ENCODE results near the gene STK4. TPM values are rescaled to one million over a fixed set of nuclear protein-coding genes. Genes with fewer than 3 reads are reported as not detected.
"Not testable (repeated sequence)": the region's sequence is repeated elsewhere in the genome, so short reads cannot be mapped to it uniquely, and the experiment has no call there.

Gene STK4
- polyA plus RNA-seq, 1 donor from 2014 or later = 14.0 TPM

- H3K4me3 ChIP-seq (ENCODE audit: low read length) = no peak overlapping the region
- H3K79me2 ChIP-seq (replicated peaks; ENCODE audit: insufficient read depth, low read length) = no peaks in the 10 kb centered on the region
- no peaks in the 10 kb centered on the region for H4K20me1 ChIP-seq (ENCODE audit: insufficient read depth)
- no peaks in the 10 kb centered on the region for H3K27me3 ChIP-seq (ENCODE audit: insufficient read depth, low read depth, low read length)
- H2AFZ ChIP-seq (ENCODE audit: low read depth, low read length) = no peak overlapping the region
- no peak overlapping the region for H3K27ac ChIP-seq (ENCODE audit: low read length)
- no peak overlapping the region for H3K9ac ChIP-seq (ENCODE audit: low read length)
- H3K36me3 ChIP-seq (ENCODE audit: insufficient read depth, low read length) = peaks cover 5% of the 10 kb centered on the region
- TF ChIP-seq CTCF (IDR thresholded peaks at IDR 0.05; ENCODE audit: poor library complexity, severe bottlenecking) = no peak
- TF ChIP-seq EP300 (conservative IDR thresholded peaks at IDR 0.05; ENCODE audit: poor library complexity, severe bottlenecking) = no peak
- no peak for TF ChIP-seq REST (IDR thresholded peaks at IDR 0.05; ENCODE audit: borderline replicate concordance)
- no peak for TF ChIP-seq SMC3 (conservative IDR thresholded peaks at IDR 0.05; ENCODE audit: poor library complexity)
- no peak for TF ChIP-seq MXI1 (conservative IDR thresholded peaks at IDR 0.05; ENCODE audit: poor library complexity, severe bottlenecking)
- TF ChIP-seq POLR2AphosphoS5 (IDR thresholded peaks at IDR 0.05) = no peak
- TF ChIP-seq TAF1 (IDR thresholded peaks at IDR 0.05; ENCODE audit: low read depth) = no peak
- no peak for TF ChIP-seq EZH2 (IDR thresholded peaks at IDR 0.05; ENCODE audit: borderline replicate concordance, insufficient read depth, low read length, poor library complexity, severe bottlenecking)
- no peak for TF ChIP-seq RAD21 (conservative IDR thresholded peaks at IDR 0.05)
- H3F3A ChIP-seq (ENCODE audit: insufficient read depth, low read length, poor library complexity, severe bottlenecking) = no peaks in the 10 kb centered on the region
- H3K9me3 ChIP-seq (ENCODE audit: low read length) = no peaks in the 10 kb centered on the region
- no peak overlapping the region for H3K4me2 ChIP-seq (ENCODE audit: low read length)
- no peaks in the 10 kb centered on the region for H3K9me2 ChIP-seq (ENCODE audit: insufficient read depth, low read length)
These were observed 54.0 kb downstream of the STK4 start for GRCh38 chr20:45020236-45020886.

- no peak overlapping the region for H3K27ac ChIP-seq (ENCODE audit: low read length)
- H3K9ac ChIP-seq (ENCODE audit: low read length) = no peak overlapping the region
- no peak overlapping the region for H3K4me2 ChIP-seq (ENCODE audit: low read length)
- TF ChIP-seq CTCF (IDR thresholded peaks at IDR 0.05; ENCODE audit: poor library complexity, severe bottlenecking) (no peak), EZH2 (IDR thresholded peaks at IDR 0.05; ENCODE audit: borderline replicate concordance, insufficient read depth, low read length, poor library complexity, severe bottlenecking) (no peak), POLR2AphosphoS5 (IDR thresholded peaks at IDR 0.05) (no peak), RAD21 (conservative IDR thresholded peaks at IDR 0.05) (no peak), TAF1 (IDR thresholded peaks at IDR 0.05; ENCODE audit: low read depth) (no peak), SMC3 (conservative IDR thresholded peaks at IDR 0.05; ENCODE audit: poor library complexity) (no peak), EP300 (conservative IDR thresholded peaks at IDR 0.05; ENCODE audit: poor library complexity, severe bottlenecking) (no peak), MXI1 (conservative IDR thresholded peaks at IDR 0.05; ENCODE audit: poor library complexity, severe bottlenecking) (no peak), REST (IDR thresholded peaks at IDR 0.05; ENCODE audit: borderline replicate concordance) (no peak)
- no peaks in the 10 kb centered on the region for H3K79me2 ChIP-seq (replicated peaks; ENCODE audit: insufficient read depth, low read length)
- no peaks in the 10 kb centered on the region for H4K20me1 ChIP-seq (ENCODE audit: insufficient read depth)
- no peaks in the 10 kb centered on the region for H3F3A ChIP-seq (ENCODE audit: insufficient read depth, low read length, poor library complexity, severe bottlenecking)
- peaks cover 5% of the 10 kb centered on the region for H3K36me3 ChIP-seq (ENCODE audit: insufficient read depth, low read length)
- H3K9me3 ChIP-seq (ENCODE audit: low read length) = no peaks in the 10 kb centered on the region
- no peak overlapping the region for H3K4me3 ChIP-seq (ENCODE audit: low read length)
- H2AFZ ChIP-seq (ENCODE audit: low read depth, low read length) = no peak overlapping the region
- H3K9me2 ChIP-seq (ENCODE audit: insufficient read depth, low read length) = no peaks in the 10 kb centered on the region
- no peaks in the 10 kb centered on the region for H3K27me3 ChIP-seq (ENCODE audit: insufficient read depth, low read depth, low read length)
These were observed 55.3 kb downstream of the STK4 start for GRCh38 chr20:45021631-45022030.

- not testable (repeated sequence) for H3K9me2 ChIP-seq (ENCODE audit: insufficient read depth, low read length); H3K9ac ChIP-seq (ENCODE audit: low read length); H3K27me3 ChIP-seq (ENCODE audit: insufficient read depth, low read depth, low read length); H3K36me3 ChIP-seq (ENCODE audit: insufficient read depth, low read length); H3K9me3 ChIP-seq (ENCODE audit: low read length); H3K27ac ChIP-seq (ENCODE audit: low read length); H3F3A ChIP-seq (ENCODE audit: insufficient read depth, low read length, poor library complexity, severe bottlenecking); H3K4me2 ChIP-seq (ENCODE audit: low read length); H3K79me2 ChIP-seq (replicated peaks; ENCODE audit: insufficient read depth, low read length); H4K20me1 ChIP-seq (ENCODE audit: insufficient read depth); H2AFZ ChIP-seq (ENCODE audit: low read depth, low read length); H3K4me3 ChIP-seq (ENCODE audit: low read length)
These were observed 56.8 kb downstream of the STK4 start for GRCh38 chr20:45023140-45023539.
